ENCODE measurements around the gene ZIC4. TPM values are rescaled to one million over a fixed set of nuclear protein-coding genes. Genes with fewer than 3 reads are reported as not detected.
A peak's percentile ranks its signal among the peaks of the same experiment; 100 is the strongest.

ZIC4 gene
- total RNA-seq, 4 donors from 2014 or later: 0.19 to 0.47 (median 0.39) TPM; not detected in 1

DNA sequence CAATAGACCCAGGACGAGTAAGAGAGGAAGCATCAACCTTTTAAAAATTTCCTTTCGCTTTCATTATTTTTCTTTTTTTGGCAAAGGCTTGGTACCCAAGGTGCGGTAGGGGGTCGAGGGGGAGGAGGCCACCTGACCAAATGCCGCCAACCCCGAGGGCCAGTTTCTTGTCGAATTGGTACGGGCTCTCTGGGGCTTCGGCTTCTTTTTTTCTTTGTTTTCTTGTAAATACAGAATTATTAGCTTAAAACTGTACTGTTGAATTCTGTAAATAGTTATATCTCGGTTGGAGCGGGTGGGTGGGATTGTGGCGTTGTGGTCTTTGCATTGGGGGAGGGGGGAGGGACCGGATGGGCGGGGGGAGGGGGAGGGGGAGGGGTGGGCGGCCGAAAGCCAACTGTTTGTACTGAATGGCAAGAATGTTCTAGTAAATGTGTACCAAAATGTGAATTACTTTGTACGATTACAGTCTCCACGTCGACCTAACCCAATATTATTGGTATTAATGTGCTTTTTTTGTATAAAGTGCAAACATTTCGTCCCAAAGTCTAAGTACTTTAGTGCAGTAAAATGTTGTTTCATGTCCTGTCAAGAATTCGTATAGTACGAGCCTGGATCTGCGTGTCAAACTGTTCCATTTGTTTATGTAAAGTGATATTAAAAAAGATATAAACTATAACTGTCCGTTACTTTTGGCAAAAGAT, 7.5 kb upstream of the ZIC4 start:
- DNase-seq: no peak
- TF ChIP-seq, protein P1, sequence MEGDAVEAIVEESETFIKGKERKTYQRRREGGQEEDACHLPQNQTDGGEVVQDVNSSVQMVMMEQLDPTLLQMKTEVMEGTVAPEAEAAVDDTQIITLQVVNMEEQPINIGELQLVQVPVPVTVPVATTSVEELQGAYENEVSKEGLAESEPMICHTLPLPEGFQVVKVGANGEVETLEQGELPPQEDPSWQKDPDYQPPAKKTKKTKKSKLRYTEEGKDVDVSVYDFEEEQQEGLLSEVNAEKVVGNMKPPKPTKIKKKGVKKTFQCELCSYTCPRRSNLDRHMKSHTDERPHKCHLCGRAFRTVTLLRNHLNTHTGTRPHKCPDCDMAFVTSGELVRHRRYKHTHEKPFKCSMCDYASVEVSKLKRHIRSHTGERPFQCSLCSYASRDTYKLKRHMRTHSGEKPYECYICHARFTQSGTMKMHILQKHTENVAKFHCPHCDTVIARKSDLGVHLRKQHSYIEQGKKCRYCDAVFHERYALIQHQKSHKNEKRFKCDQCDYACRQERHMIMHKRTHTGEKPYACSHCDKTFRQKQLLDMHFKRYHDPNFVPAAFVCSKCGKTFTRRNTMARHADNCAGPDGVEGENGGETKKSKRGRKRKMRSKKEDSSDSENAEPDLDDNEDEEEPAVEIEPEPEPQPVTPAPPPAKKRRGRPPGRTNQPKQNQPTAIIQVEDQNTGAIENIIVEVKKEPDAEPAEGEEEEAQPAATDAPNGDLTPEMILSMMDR (IDR thresholded peaks at IDR 0.05 in 4 of 5, conservative IDR thresholded peaks at IDR 0.05 in 1 of 5): no peak
- TF ChIP-seq POLR2A (IDR thresholded peaks at IDR 0.05): no peak
- no peaks in the 10 kb centered on the region for H3K9me3 ChIP-seq
- H3K27me3 ChIP-seq: peaks cover 11 to 28% (median 16%) of the 10 kb centered on the region in 3 donors
- no peaks in the 10 kb centered on the region for H3K36me3 ChIP-seq
- in situ Hi-C loops (cut with MboI; ENCODE audit: low sequenced_read_pairs in 4 of 4) (no loop called here), intact Hi-C loops (cut with DNase I; ENCODE audit: low total_unique reads) (loop anchor here (10.0 kb wide), 1 partner anchor 241 kb away; no protein-coding TSS in a partner anchor)
- no peak for ATAC-seq
- peak overlapping the region; percentile 37 to 83 (median 67) for H3K4me3 ChIP-seq
- H3K27ac ChIP-seq: peak overlapping the region; percentile 79 to 85 (median 82)
- peaks cover 12 to 22% of the 10 kb centered on the region in 2 donors for H3K4me1 ChIP-seq

DNA sequence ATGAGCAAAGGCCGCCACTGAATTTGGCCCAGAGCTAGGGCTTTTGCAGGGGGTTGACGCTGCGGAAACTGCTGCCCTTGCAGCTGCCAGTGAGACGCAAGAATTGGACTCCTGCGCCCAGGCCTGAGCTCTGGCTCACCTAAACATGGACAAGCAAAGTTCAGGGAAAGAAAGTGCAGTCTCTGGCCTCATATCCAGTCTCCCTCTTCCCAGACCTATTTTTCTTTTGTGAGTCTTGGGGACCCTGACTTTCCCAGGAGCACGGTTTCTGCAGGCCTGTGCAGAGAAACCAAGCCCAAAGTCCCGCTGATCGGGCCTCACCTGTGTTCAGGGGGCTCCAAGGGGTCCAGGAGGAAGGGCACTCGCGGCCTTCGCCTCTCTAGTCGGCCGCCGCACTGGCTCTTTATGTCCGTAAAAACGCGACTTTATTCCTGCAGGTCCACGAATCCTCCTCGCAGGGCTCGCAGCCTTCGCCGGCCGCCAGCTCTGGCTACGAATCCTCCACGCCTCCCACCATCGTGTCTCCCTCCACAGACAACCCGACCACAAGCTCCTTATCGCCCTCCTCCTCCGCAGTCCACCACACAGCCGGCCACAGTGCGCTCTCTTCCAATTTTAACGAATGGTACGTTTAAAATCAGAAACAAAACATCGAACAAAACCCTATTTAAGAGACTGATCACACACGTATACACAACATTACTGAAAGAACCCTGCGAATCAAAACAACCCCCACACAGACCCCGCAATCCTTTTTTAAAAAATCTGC, 6.8 kb upstream of the ZIC4 start:
- Histone ChIP-seq H3K4me1 (peaks cover 8 to 22% of the 10 kb centered on the region in 2 donors), H3K9me3 (no peaks in the 10 kb centered on the region), H3K4me3 (peak overlapping the region; percentile 37 to 83 (median 67)), H3K27me3 (peaks cover 17 to 34% (median 21%) of the 10 kb centered on the region in 3 donors), H3K27ac (peak overlapping the region; percentile 79 to 85 (median 82)), H3K36me3 (no peaks in the 10 kb centered on the region)
- no peak for ATAC-seq
- no peak for DNase-seq
- TF ChIP-seq, protein P1 (IDR thresholded peaks at IDR 0.05 in 4 of 5, conservative IDR thresholded peaks at IDR 0.05 in 1 of 5): no peak
- TF ChIP-seq POLR2A (IDR thresholded peaks at IDR 0.05): no peak
- intact Hi-C loops (cut with DNase I; ENCODE audit: low total_unique reads) (loop anchor here (10.0 kb wide), 1 partner anchor 242 kb away; no protein-coding TSS in a partner anchor), in situ Hi-C loops (cut with MboI; ENCODE audit: low sequenced_read_pairs in 4 of 4) (no loop called here)

DNA sequence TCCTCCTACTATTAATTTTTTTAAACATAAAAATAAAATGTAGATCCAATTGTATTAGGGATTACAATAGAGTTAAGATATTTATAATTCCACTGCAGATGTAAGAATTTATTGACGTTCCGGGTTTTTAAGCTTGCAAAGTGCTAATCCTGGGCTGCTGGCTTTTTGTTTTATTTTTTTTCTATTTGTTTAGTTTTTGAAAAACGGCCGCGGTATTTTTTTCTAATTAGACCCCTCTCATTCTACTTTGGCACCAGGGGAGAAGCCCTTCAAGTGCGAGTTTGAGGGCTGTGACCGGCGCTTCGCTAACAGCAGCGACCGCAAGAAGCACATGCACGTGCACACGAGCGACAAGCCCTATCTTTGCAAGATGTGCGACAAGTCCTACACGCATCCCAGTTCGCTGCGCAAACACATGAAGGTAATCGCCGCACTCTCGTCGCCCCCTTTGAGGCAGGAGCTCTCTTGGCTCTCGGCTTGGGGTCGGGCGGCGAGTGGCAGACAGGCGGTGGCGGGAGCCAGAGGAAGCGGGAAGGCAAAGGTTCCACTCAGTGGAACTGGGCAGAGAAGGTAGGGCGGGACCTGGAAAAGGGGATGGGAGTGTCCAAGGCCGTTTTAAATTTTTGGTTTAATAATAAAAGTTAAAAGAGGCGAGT, 6.0 kb upstream of the ZIC4 start:
- H3K4me1 ChIP-seq: peaks cover 8 to 22% of the 10 kb centered on the region in 2 donors
- in situ Hi-C loops (cut with MboI; ENCODE audit: low sequenced_read_pairs in 4 of 4) (no loop called here), intact Hi-C loops (cut with DNase I; ENCODE audit: low total_unique reads) (loop anchor here (10.0 kb wide), 1 partner anchor 242 kb away; no protein-coding TSS in a partner anchor)
- DNase-seq: no peak
- no peak for ATAC-seq
- TF ChIP-seq, protein P1 (IDR thresholded peaks at IDR 0.05 in 4 of 5, conservative IDR thresholded peaks at IDR 0.05 in 1 of 5): no peak
- no peak for TF ChIP-seq POLR2A (IDR thresholded peaks at IDR 0.05)
- peak overlapping the region; percentile 66 to 83 (median 70) for H3K4me3 ChIP-seq
- H3K27ac ChIP-seq: peak overlapping the region; percentile 79 to 85 (median 82)
- H3K9me3 ChIP-seq: no peaks in the 10 kb centered on the region
- no peaks in the 10 kb centered on the region for H3K36me3 ChIP-seq
- H3K27me3 ChIP-seq: peaks cover 22 to 36% (median 28%) of the 10 kb centered on the region in 3 donors

GRCh38 chr3:147411815-147412241, 5.5 kb upstream of the ZIC4 start:
- TF ChIP-seq, protein P1 (IDR thresholded peaks at IDR 0.05 in 4 of 5, conservative IDR thresholded peaks at IDR 0.05 in 1 of 5): no peak
- TF ChIP-seq POLR2A (IDR thresholded peaks at IDR 0.05): no peak
- ATAC-seq (no peak), DNase-seq (no peak)
- peak overlapping the region; percentile 79 to 85 (median 82) for H3K27ac ChIP-seq
- in situ Hi-C loops (cut with MboI; ENCODE audit: low sequenced_read_pairs in 4 of 4): no loop called here
- no peaks in the 10 kb centered on the region for H3K36me3 ChIP-seq
- peak overlapping the region; percentile 66 to 83 (median 70) for H3K4me3 ChIP-seq
- H3K9me3 ChIP-seq: no peaks in the 10 kb centered on the region
- H3K4me1 ChIP-seq: peaks cover 8 to 22% of the 10 kb centered on the region in 2 donors
- H3K27me3 ChIP-seq: peaks cover 28 to 37% (median 28%) of the 10 kb centered on the region in 3 donors
- intact Hi-C loops (cut with DNase I; ENCODE audit: low total_unique reads): loop anchor here (10.0 kb wide), 1 partner anchor 243 kb away; no protein-coding TSS in a partner anchor
